Measurements from ENCODE around the gene ANKRD61.
"Not testable (repeated sequence)": the region's sequence is repeated elsewhere in the genome, so short reads cannot be mapped to it uniquely, and the experiment has no call there.

Gene ANKRD61

DNA sequence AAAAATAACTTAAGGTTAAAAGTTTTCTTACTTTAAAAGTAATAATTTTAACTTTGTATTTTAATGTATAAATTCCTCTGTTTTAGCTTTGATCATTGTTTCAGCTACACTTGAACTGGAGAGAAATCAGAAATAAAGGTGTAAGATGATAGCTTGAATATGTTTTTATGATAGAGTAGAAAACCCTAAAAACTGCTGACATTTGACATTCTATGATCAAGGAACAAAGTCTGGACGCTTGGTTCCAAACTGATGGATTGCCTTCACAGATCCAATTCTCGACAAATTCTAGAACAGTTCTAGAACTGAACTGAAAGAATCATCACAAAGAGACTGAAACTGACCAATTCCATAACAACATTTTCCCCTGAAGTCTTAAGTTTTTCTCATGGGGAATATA is at the start of gene ANKRD61:
Gene ANKRD61 (plus strand): TSS at position 389 of the 400 bp plus-strand sequence. CDS start 0 bp downstream, at position 389.
- DNase-seq: no peak

DNA sequence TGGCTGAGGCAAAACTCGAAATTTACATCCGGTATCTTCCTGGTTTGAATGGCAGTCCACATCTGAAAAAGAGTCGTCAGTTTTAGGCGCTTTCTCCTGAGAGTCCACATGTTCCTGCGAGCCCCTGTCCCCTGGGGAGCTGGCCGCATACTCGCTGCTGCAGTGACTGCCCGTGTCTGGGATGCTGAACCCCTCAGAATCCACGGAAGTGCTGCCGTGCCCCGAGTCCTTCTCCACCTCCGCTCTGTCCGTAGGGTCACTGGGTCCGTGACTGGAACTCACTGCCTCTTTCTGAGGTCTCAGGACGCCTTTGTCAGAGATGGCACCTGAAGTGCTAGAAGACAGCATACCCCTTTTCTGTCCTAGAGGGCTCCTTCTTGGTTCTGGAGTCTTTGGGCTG is 44.1 kb upstream of the ANKRD61 start:
- DNase-seq: not testable (repeated sequence)

GRCh38 chr7:5997210-5997808 is 33.9 kb upstream of the ANKRD61 start:
- DNase-seq: peak; percentile 90

DNA sequence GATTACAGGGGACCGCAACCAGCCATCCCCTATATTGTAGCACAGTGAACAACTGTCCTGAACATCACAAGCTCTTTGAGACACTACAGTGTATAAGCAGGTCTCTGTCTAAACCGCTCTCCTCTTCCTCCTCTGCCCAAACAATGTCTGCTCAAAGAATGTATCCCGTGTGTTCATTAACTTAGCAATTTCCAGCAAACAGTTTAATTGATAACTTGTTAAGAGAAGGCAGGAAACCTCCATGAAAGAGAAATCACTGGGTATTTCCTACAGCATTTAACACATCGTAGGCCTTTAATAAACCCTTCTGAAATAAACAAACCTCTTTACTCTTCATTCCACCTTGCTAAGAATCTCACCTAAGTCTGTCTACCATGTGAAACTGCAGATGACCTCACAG is 23.8 kb upstream of the ANKRD61 start:
- DNase-seq: no peak

DNA sequence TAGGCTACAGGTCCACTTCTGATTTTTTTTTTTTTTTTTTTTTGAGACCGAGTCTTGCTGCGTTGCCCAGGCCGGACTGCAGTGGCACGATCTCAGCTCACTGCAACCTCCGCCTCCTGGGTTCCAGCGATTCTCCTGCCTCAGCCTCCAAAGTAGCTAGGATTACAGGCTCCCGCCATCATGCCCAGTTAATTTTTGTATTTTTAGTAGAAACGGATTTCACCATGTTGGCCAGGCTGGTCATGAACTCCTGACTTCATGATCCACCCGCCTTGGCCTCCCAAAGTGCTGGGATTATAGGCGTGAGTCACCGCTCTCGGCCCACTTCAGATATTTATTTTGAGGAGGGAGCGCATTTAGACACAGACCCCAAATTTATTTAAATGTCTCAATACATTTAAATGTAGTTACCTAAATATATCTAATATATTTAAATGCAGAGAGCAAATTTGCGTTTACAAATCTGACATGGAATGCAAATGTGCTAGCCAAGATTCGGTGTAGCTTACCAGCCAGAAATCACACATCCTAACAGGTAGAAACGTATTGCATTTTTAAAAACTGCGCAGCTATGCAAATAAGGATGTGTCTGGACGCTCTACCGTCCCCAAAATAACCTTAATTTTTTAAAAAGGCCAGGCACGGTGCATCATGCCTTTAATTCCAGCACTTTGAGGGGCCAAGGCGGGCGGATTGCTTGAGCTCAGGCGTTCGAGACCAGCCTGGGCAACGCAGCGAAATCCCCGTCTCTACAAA is 23.2 kb upstream of the ANKRD61 start:
- not testable (repeated sequence) for DNase-seq

DNA sequence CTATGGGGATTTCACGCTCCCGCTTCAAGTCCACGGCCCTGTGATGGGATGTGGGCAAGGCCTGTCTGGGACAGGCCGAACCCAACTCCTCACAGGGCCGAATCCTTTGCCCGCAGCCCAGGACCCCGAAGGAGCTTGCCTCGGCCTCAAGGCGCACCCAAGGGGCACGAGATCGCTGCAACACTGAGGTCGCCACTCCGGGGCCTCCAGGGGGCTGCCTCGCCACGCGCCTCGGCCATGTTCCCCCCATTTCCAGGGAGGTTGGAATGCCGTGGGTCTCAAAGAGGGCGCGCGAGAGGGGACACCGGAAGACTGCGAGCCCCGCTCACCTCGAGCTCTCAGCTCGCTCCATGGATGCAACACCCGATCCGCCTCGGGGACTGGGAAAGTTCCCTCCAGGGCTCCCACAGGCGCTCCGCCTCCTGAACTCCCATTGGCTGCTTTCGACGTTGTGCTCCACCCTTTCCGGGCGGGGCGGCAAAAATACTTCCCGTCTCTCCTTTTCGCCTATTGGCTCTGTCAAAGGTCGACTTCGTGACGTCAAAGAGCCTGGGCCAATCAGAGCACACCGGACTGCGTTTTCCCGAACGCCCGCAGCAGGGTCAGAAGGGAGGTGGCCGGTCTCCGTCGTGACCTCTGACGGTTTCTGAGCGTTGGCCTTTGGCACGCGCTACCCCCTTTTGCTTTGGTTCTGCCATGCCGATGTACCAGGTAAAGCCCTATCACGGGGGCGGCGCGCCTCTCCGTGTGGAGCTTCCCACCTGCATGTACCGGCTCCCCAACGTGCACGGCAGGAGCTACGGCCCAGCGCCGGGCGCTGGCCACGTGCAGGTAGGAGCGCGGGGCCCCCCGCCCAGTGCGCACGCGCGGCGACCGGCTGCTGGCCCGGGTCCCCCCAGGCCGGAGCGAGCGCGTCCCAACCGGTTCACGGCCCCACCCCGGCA is 22.2 kb upstream of the ANKRD61 start, which contains the start of the genes AIMP2 and PMS2:
Gene AIMP2 (plus strand): TSS at position 605 of the 944 bp plus-strand sequence. CDS start 92 bp downstream, at position 697.
Gene PMS2 (minus strand): TSS at position 382 of the 944 bp plus-strand sequence. CDS start 30 bp downstream, at position 352.
- peak; percentile 99 for DNase-seq

GRCh38 chr7:6010370-6010769 is 20.8 kb upstream of the ANKRD61 start:
- not testable (repeated sequence) for DNase-seq

- no peak for DNase-seq
Observed at GRCh38 chr7:6011541-6011940, 19.6 kb upstream of the ANKRD61 start.

GRCh38 chr7:6012355-6013104 is 18.6 kb upstream of the ANKRD61 start:
- DNase-seq: no peak

GRCh38 chr7:6015917-6016652 is 15.1 kb upstream of the ANKRD61 start:
- no peak for DNase-seq

- no peak for DNase-seq
Observed at GRCh38 chr7:6016653-6016966, 14.6 kb upstream of the ANKRD61 start.

DNA sequence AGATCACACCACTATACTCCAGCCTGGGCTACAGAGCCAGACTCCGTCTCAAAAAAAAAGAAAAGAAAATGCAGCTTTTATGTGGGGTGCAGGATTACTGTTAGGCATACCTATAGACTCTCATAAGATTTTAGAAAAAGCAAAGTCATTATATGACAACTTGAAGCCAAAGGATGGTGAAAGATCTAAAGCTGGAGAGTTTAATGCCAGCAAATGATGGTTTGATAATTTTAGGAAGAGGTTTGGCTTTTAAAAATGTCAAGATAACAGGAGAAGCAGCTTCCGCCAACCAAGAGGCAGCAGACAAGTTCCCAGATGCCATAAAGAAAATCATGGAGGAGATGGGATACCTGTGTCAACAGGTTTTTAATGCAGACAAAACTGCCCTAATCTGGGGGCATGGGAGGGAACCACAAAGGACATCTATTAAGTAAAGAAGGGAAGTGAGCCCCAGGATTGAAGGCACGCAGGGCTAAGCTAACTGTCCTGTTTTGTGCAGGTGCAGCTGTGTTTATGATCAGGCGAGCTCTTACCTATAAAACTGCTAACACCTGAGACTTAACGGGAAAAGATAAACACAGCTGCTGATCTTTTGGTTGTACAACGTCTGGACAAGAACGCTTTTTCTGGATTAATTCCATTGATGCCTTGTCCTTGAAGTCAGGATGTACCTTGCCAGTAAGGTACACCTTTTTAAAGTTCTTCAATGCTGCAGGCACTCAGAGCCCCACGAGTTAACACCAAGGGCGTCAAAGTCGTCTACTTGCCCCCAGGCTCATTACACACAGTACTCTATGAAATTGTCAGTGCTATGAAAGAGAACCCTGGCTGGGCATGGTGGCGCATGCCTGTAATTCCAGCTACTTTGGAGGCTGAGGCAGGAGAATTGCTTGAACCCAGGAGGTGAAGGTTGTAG is 10.5 kb upstream of the ANKRD61 start:
- DNase-seq: no peak

- DNase-seq: peak; percentile 34
Observed at GRCh38 chr7:6022707-6023106, 8.5 kb upstream of the ANKRD61 start.

- DNase-seq: peak; percentile 94
Observed at GRCh38 chr7:6023974-6024435, 7.2 kb upstream of the ANKRD61 start.

- peak; percentile 93 for DNase-seq
Observed at GRCh38 chr7:6026011-6026819, 5.0 kb upstream of the ANKRD61 start.

DNA sequence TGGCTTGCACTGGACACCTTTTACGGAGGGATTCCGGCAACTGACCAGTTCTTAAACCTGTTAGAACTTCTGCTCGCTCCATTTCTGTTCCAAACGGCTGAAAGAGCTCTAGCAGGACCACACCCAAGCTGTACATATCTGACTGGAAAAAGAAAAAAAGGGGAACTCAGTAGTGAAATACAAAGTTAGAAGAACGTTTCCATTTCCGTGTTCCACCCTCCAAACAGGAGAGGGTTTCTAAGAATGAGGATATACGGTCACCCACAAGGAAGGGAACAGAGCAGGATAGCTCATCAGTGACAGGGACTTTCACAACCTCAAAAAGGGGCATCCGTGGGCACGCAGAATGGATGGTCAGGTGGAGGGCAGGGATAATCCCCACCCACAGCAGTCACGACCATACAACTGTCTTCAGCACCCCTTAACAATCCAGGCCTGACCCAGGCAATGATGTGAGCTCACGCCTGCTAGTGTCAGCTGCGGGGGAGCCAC is 4.3 kb upstream of the ANKRD61 start:
- DNase-seq: peak; percentile 75

GRCh38 chr7:6027806-6028365 is 3.3 kb upstream of the ANKRD61 start:
- peak; percentile 40 for DNase-seq

GRCh38 chr7:6028563-6028962 is 2.6 kb upstream of the ANKRD61 start:
- DNase-seq: no peak

GRCh38 chr7:6031567-6031966 is 391 bp downstream of the ANKRD61 start:
- DNase-seq: no peak

Measured in hematopoietic multipotent progenitor cell treated with erythropoietin and hydrocortisone succinate and interleukin-3 and kit ligand, for 4 days (in vitro differentiated cells).